ENCODE results near the gene CANT1. TPM values are rescaled to one million over a fixed set of nuclear protein-coding genes. Genes with fewer than 3 reads are reported as not detected.

CANT1 gene
- total and polyA plus RNA-seq, 2 of the 13 experiments (the other 11 are each of a cell fraction or from before 2014, with no cell fraction given): 34.1 to 42.1 TPM

GRCh38 chr17:79049821-79050220, 40.3 kb upstream of the CANT1 start:
- H4K20me1 ChIP-seq (ENCODE audit: insufficient read depth, low read length): no peaks in the 10 kb centered on the region; the same call in 1 of the 2 replicates
- H3K36me3 ChIP-seq (replicated peaks in 1 of 2; ENCODE audit: control insufficient read depth in 1 of 2, insufficient read depth in 2 of 2, low read length in 2 of 2): no peaks in the 10 kb centered on the region
- no TSS peak for BruUV-seq (replicated peaks)
- intact Hi-C loops (cut with micrococcal nuclease; ENCODE audit: unreplicated experiment) (no loop called here), in situ Hi-C loops (cut with HindIII; ENCODE audit: extremely low pct_ligation_motif_present, low pct_unique_long_range_greater_than_20kb) (loop anchor here (5.0 kb wide), 1 partner anchor 32 kb away; no protein-coding TSS in a partner anchor)
- H3K79me2 ChIP-seq (ENCODE audit: insufficient read depth, low read length): no peaks in the 10 kb centered on the region
- FAIRE-seq (no peak), DNase-seq (ENCODE audit: low spot score) (no peak), ATAC-seq (no peak)
- 0 out of 2 replicates have a peak overlapping the region, but pooled peaks have one; percentile 2 for H3K4me2 ChIP-seq (ENCODE audit: low read depth, low read length)
- H3K9ac ChIP-seq (ENCODE audit: insufficient read depth, low read depth, low read length): no peak overlapping the region
- H3K9me3 ChIP-seq (ENCODE audit: low read length): peaks cover 16% of the 10 kb centered on the region
- ChIA-PET CTCF (ENCODE audit: low intra/inter-chr PET ratio, low total read pairs) (no interaction called here), POLR2A (interaction anchor here (3.2 to 3.9 kb wide), 2 partner anchors 22 to 25 kb away, joined by 11 to 22 read pairs; partner anchors contain the start of gene ENGASE)
- H3K4me3 ChIP-seq (replicated peaks in 1 of 3; ENCODE audit: insufficient read depth in 1 of 3, low read depth in 2 of 3, low read length in 3 of 3): no peak overlapping the region
- peaks cover 18 to 59% of the 10 kb centered on the region in 2 experiments for H3K27me3 ChIP-seq (ENCODE audit: control insufficient read depth in 1 of 2, insufficient read depth in 2 of 2, low read length in 2 of 2)
- H3K27ac ChIP-seq (ENCODE audit: extremely low read length, insufficient read depth, low read length): no peak overlapping the region
- H3K4me1 ChIP-seq (ENCODE audit: insufficient read depth, low read length): peaks cover 21% of the 10 kb centered on the region
- 6% methylated on average over 7 of the region's 11 CpGs for WGBS (ENCODE audit: low lambda C conversion rate)
- H2AFZ ChIP-seq (ENCODE audit: low read length): no peak overlapping the region
- TF ChIP-seq TERF1 (CRISPR knock-in tag; IDR thresholded peaks at IDR 0.05) (no peak), SP1 (IDR thresholded peaks at IDR 0.05) (no peak), SP1 (CRISPR knock-in tag; IDR thresholded peaks at IDR 0.05) (no peak), HMG20B (CRISPR knock-in tag; conservative IDR thresholded peaks at IDR 0.05) (no peak), HOMEZ (CRISPR knock-in tag; IDR thresholded peaks at IDR 0.05; ENCODE audit: low read depth) (no peak), ETV6 (CRISPR knock-in tag; conservative IDR thresholded peaks at IDR 0.05) (no peak), HDAC6 (IDR thresholded peaks at IDR 0.05; ENCODE audit: low read depth, low read length) (no peak), BRF2 (CRISPR knock-in tag; IDR thresholded peaks at IDR 0.05) (no peak), ZNF598 (CRISPR knock-in tag; IDR thresholded peaks at IDR 0.05; ENCODE audit: borderline replicate concordance) (no peak), ZNF780A (CRISPR knock-in tag; IDR thresholded peaks at IDR 0.05) (no peak)
- TF ChIP-seq, protein P1, sequence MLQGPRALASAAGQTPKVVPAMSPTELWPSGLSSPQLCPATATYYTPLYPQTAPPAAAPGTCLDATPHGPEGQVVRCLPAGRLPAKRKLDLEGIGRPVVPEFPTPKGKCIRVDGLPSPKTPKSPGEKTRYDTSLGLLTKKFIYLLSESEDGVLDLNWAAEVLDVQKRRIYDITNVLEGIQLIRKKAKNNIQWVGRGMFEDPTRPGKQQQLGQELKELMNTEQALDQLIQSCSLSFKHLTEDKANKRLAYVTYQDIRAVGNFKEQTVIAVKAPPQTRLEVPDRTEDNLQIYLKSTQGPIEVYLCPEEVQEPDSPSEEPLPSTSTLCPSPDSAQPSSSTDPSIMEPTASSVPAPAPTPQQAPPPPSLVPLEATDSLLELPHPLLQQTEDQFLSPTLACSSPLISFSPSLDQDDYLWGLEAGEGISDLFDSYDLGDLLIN (CRISPR knock-in tag; IDR thresholded peaks at IDR 0.05; ENCODE audit: borderline replicate concordance): no peak
- TF ChIP-seq, protein P2, sequence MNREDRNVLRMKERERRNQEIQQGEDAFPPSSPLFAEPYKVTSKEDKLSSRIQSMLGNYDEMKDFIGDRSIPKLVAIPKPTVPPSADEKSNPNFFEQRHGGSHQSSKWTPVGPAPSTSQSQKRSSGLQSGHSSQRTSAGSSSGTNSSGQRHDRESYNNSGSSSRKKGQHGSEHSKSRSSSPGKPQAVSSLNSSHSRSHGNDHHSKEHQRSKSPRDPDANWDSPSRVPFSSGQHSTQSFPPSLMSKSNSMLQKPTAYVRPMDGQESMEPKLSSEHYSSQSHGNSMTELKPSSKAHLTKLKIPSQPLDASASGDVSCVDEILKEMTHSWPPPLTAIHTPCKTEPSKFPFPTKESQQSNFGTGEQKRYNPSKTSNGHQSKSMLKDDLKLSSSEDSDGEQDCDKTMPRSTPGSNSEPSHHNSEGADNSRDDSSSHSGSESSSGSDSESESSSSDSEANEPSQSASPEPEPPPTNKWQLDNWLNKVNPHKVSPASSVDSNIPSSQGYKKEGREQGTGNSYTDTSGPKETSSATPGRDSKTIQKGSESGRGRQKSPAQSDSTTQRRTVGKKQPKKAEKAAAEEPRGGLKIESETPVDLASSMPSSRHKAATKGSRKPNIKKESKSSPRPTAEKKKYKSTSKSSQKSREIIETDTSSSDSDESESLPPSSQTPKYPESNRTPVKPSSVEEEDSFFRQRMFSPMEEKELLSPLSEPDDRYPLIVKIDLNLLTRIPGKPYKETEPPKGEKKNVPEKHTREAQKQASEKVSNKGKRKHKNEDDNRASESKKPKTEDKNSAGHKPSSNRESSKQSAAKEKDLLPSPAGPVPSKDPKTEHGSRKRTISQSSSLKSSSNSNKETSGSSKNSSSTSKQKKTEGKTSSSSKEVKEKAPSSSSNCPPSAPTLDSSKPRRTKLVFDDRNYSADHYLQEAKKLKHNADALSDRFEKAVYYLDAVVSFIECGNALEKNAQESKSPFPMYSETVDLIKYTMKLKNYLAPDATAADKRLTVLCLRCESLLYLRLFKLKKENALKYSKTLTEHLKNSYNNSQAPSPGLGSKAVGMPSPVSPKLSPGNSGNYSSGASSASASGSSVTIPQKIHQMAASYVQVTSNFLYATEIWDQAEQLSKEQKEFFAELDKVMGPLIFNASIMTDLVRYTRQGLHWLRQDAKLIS (CRISPR knock-in tag; IDR thresholded peaks at IDR 0.05): no peak
